Small intestine (tissue), 7 donors: ENCODE data around the gene JMJD1C. TPM values are rescaled to one million over a fixed set of nuclear protein-coding genes. Genes with fewer than 3 reads are reported as not detected.

Experiments
- DNase-seq, 2 donors: peaks; one replicate each; pipeline versions ENCODE4 v3.0.0 to v3.0.0-alpha.2; 2013
- FAIRE-seq: peaks from 2 replicates; lab custom pipeline; 2012; peaks lifted over from hg19 to GRCh38; lab: Jason Lieb, UNC
- H3K27ac ChIP-seq, 3 donors: one replicate each; pipeline ENCODE4 v1.5.1; 2013; ENCODE audit warnings: low read length in 2 of 3, mild to moderate bottlenecking in 2 of 3, control low read depth in 1 of 3, inconsistent platforms in 1 of 3, low read depth in 1 of 3, moderate library complexity in 1 of 3
- H3K27me3 ChIP-seq, 3 donors: one replicate each; pipeline ENCODE4 v1.6.1; 2013; ENCODE audit warnings: low read length in 3 of 3, inconsistent platforms in 1 of 3; ENCODE audit not compliant: control insufficient read depth in 3 of 3, insufficient read depth in 3 of 3
- H3K36me3 ChIP-seq, 3 donors: one replicate each; pipeline ENCODE4 v1.6.1; 2013; ENCODE audit warnings: low read length in 3 of 3, inconsistent platforms in 1 of 3, low read depth in 1 of 3, mild to moderate bottlenecking in 1 of 3, moderate library complexity in 1 of 3; ENCODE audit not compliant: control insufficient read depth in 3 of 3, insufficient read depth in 2 of 3
- H3K4me1 ChIP-seq, 3 donors: one replicate each; pipeline ENCODE4 v1.6.1; 2013; ENCODE audit warnings: low read length in 2 of 3, inconsistent platforms in 1 of 3, low read depth in 1 of 3, mild to moderate bottlenecking in 1 of 3, moderate library complexity in 1 of 3; ENCODE audit not compliant: control insufficient read depth in 3 of 3, insufficient read depth in 2 of 3
- H3K4me3 ChIP-seq, 3 donors: one replicate each; pipeline ENCODE4 v1.5.1; 2013; ENCODE audit warnings: low read length in 3 of 3, control low read depth in 1 of 3, inconsistent platforms in 1 of 3, low read depth in 1 of 3, mild to moderate bottlenecking in 1 of 3, moderate library complexity in 1 of 3
- H3K9me3 ChIP-seq, 2 donors: one replicate each; pipeline ENCODE4 v1.6.1; 2013; ENCODE audit warnings: low read depth in 1 of 2, low read length in 1 of 2; ENCODE audit not compliant: control insufficient read depth in 2 of 2, insufficient read depth in 1 of 2
- WGBS, 3 donors: extraction: QIAGEN DNeasy Blood & Tissue Kit; methylation state at CpG; one replicate each; pipeline ENCODE4 v1.1.7; 2013; 5-methylcytosine and 5-hydroxymethylcytosine counted together
- polyA plus RNA-seq, 4 donors: library from polyadenylated mRNA; stranded (reverse) in 3 of 4; unstranded in 1 of 4; fragments of 200-250 nt in 3 of 4; fragments of 120-200 nt in 1 of 4; gene quantifications; one replicate each; pipeline versions ENCODE4 v1.2.1 to v1.2.3, GENCODE V29; 2013
- donor health status: healthy with polysubstance abuse.
- donor health status: control.
- donor health status: control.
- donor health status: Bipolar disorder and iron deficiency.
- donor health status: healthy.

Gene JMJD1C
- polyA plus RNA-seq, 4 donors, result 22.4 to 108 (median 39.1) TPM

GRCh38 chr10:63275094-63275493 is 190.7 kb downstream of the JMJD1C start:
- 30 to 62% (median 44%) methylated on average over 3 of the region's 3 CpGs for WGBS, 3 donors
- Histone ChIP-seq H3K27ac (no peak overlapping the region), H3K4me3 (no peak overlapping the region), H3K36me3 (peaks cover 0 to 14% (median 0%) of the 10 kb centered on the region in 3 donors), H3K9me3 (no peaks in the 10 kb centered on the region), H3K4me1 (peaks cover 0 to 4% (median 3%) of the 10 kb centered on the region in 3 donors), H3K27me3 (no peaks in the 10 kb centered on the region)
- peak in 1 of 2 donors; percentile 68 for DNase-seq
- FAIRE-seq, result no peak

DNA sequence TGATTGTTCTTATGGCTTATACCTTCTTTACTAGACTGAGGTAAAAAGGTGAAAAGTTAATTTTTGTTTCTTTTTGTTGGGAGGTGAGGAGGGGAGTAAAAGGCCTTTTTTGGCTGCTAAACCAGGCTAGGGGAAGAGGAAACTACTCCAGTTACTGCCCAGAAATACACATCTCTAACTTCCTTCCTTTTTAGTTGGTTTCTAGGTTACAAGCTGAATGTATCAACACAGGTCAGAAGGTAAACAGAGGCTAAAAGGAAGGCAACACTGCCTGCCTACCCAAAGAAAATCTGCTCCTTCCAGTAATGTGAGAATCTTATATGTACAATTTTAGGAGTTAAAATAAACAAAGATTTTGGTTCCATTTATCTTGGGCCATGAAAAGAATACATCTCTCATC is 192.2 kb downstream of the JMJD1C start:
- FAIRE-seq (no peak), DNase-seq (peak in 1 of 2 donors; percentile 27)
- Histone ChIP-seq H3K9me3 (no peaks in the 10 kb centered on the region), H3K4me3 (no peak overlapping the region), H3K27ac (peak overlapping the region in 2 of 3 donors; percentile 5 to 26), H3K27me3 (no peaks in the 10 kb centered on the region), H3K36me3 (peaks cover 0 to 9% (median 0%) of the 10 kb centered on the region in 3 donors), H3K4me1 (peaks cover 0 to 4% (median 3%) of the 10 kb centered on the region in 3 donors)

DNA sequence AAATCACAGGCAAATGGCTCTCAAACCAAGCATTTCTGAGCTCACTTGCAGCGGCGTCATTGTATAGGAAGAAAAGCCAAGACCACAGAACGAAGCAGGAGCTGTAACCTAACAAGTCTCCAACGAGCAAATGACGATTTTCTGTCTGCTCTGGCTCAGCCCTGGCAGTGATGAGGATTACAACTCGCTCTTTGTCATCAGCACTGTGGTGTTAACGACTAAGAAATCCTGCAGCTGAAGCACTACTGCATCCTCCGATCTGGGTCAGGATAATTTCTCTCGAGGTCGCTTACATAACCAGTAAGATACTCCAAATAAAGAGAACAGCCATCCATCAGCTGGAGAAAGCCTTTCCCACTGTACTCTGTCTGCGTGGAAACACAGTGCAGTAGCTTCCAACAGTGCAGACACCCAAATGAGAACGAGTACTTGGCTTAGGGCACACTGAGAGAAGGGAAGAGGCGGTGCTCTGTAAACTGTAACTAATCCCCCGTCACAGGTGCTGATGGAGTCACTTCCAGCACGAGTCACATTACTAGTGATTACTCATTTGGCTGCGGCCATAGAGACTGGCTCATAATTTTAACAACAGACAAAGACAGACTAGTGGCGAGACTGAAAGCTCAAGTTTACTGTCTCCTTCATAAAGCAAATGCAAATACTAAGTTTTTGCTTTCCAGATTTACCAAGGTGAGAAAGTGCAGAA is 196.8 kb downstream of the JMJD1C start:
- Histone ChIP-seq H3K27ac (peak overlapping the region; percentile 88 to 99 (median 91)), H3K36me3 (peaks cover 0 to 5% (median 0%) of the 10 kb centered on the region in 3 donors), H3K9me3 (no peaks in the 10 kb centered on the region), H3K27me3 (no peaks in the 10 kb centered on the region), H3K4me3 (peak overlapping the region; percentile 51 to 70 (median 59)), H3K4me1 (peaks cover 0 to 4% (median 0%) of the 10 kb centered on the region in 3 donors)
- peak; percentile 19 for FAIRE-seq
- 0% methylated on average over 17 of the region's 17 CpGs for WGBS, 3 donors
- DNase-seq, result peak; percentile 94 to 96

- no peaks in the 10 kb centered on the region for H3K9me3 ChIP-seq
- 0 to 1% (median 0%) methylated on average over 3 of the region's 3 CpGs for WGBS, 3 donors
- peak overlapping the region; percentile 88 to 99 (median 91) for H3K27ac ChIP-seq
- peaks cover 0 to 4% (median 0%) of the 10 kb centered on the region in 3 donors for H3K4me1 ChIP-seq
- no peaks in the 10 kb centered on the region for H3K27me3 ChIP-seq
- H3K36me3 ChIP-seq, result peaks cover 0 to 8% (median 0%) of the 10 kb centered on the region in 3 donors
- no peak for DNase-seq
- FAIRE-seq, result peak; percentile 33
- H3K4me3 ChIP-seq, result peak overlapping the region; percentile 51 to 77 (median 77)
Observed at GRCh38 chr10:63268149-63268797, 197.5 kb downstream of the JMJD1C start.

GRCh38 chr10:63267414-63268148 is 198.2 kb downstream of the JMJD1C start:
- Histone ChIP-seq H3K4me1 (peaks cover 0 to 4% (median 0%) of the 10 kb centered on the region in 3 donors), H3K36me3 (peaks cover 0 to 8% (median 0%) of the 10 kb centered on the region in 3 donors), H3K9me3 (no peaks in the 10 kb centered on the region), H3K27me3 (no peaks in the 10 kb centered on the region), H3K27ac (peak overlapping the region; percentile 80 to 97 (median 88)), H3K4me3 (peak overlapping the region; percentile 51 to 77 (median 77))
- peak; percentile 39 for FAIRE-seq
- DNase-seq, result peak; percentile 51 to 77
- 0% methylated on average over 6 of the region's 6 CpGs for WGBS, 3 donors

GRCh38 chr10:63266391-63267316 is 199.1 kb downstream of the JMJD1C start:
- peak overlapping the region in 2 of 3 donors; percentile 50 to 51 for H3K4me3 ChIP-seq
- WGBS, 3 donors, result 1 to 3% (median 1%) methylated on average over 6 of the region's 6 CpGs
- peak overlapping the region in 2 of 3 donors; percentile 11 to 88 for H3K27ac ChIP-seq
- peaks cover 0 to 6% (median 0%) of the 10 kb centered on the region in 3 donors for H3K4me1 ChIP-seq
- FAIRE-seq (peak; percentile 89), DNase-seq (peak; percentile 43 to 59)
- H3K36me3 ChIP-seq, result peaks cover 0 to 8% (median 0%) of the 10 kb centered on the region in 3 donors
- H3K27me3 ChIP-seq, result no peaks in the 10 kb centered on the region
- H3K9me3 ChIP-seq, result no peaks in the 10 kb centered on the region

GRCh38 chr10:63265683-63266235 is 200.0 kb downstream of the JMJD1C start:
- WGBS, 3 donors, result 1 to 12% (median 4%) methylated on average over 2 of the region's 2 CpGs
- Histone ChIP-seq H3K36me3 (peaks cover 0 to 8% (median 0%) of the 10 kb centered on the region in 3 donors), H3K9me3 (no peaks in the 10 kb centered on the region), H3K27ac (peak overlapping the region in 1 of 3 donors; percentile 88), H3K27me3 (no peaks in the 10 kb centered on the region), H3K4me3 (peak overlapping the region in 1 of 3 donors; percentile 51), H3K4me1 (peaks cover 2 to 6% (median 5%) of the 10 kb centered on the region in 3 donors)
- peak; percentile 78 for FAIRE-seq
- no peak for DNase-seq
